ENCODE results near the gene MPZL1.

The MPZL1 gene

DNA sequence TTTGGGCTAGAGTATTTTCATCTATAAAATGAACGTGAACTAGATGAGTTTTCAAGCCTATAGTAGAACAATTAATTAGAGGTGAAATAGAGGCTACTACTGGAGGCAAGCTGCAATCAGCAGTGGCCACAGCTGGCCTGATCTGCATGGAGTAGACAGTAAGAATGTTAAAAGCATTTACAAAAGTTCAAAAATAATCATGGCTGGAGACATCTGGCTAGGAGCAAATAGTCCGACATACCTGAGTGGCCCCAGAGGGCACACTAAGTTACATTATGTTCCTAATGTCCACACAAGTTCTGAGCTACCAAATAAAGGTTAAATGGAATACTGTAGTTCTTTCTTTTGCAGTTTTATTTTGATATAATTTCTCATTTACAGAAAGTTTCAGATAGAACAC is 28.0 kb downstream of the MPZL1 start:
- no peak for DNase-seq

DNA sequence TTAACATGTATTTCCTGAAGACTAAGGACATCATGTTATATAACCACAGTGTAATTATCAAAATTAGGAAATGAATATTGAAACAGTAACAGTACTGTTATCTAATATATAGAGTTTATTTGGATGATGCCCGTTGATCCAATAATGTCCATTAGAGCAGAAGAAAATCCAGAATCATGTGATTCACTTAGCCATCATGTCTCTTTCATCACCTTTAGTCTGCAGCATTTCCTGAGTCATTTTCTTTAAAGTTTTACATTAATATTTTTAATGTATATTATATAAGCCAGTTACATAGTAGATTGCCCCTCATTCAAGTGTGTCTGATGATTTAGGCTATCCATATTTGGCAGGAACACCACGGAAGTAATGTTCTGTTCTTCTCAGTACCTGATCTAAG is 28.9 kb downstream of the MPZL1 start:
- no peak for DNase-seq

DNA sequence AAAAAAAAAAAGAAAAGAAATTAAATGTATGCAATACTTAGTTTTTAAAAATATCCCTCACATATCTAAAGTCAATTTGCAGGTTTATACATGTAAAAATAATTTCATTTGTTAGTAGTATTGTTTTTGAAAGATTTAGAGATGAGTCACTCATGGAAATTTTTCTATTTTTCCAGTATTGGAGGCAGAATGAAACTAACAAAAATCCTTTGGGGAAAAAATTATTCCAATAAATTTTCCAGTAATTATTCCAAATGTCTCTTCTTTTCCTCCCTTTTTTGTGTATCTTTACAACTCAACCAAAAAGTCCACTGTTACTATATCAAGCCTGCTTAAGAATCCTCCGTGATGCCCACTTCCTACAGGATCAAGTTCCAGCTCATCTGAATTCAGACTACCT is 29.9 kb downstream of the MPZL1 start:
- no peak for DNase-seq

GRCh38 chr1:167752219-167752985 is 30.6 kb downstream of the MPZL1 start:
- no peak for DNase-seq

DNA sequence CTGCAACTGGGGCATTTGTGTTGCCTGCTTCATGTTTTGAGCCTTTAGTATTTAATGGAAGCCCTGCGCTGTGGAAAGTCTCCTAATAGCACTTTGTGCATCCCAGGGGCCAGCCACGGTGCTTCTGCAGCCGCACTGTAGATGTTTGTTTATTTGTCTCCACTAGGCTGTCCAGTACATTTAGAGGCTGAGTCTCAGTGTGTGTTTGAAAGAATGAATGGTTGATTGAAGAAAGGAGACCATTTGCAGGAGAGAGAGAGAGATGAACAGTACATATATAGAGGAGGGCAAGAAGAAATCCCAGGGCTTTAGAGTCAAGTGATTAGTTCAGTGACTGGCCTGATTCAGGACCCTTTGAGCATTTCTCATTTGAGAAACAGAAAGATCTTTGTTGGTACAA is 33.9 kb downstream of the MPZL1 start:
- DNase-seq = no peak

DNA sequence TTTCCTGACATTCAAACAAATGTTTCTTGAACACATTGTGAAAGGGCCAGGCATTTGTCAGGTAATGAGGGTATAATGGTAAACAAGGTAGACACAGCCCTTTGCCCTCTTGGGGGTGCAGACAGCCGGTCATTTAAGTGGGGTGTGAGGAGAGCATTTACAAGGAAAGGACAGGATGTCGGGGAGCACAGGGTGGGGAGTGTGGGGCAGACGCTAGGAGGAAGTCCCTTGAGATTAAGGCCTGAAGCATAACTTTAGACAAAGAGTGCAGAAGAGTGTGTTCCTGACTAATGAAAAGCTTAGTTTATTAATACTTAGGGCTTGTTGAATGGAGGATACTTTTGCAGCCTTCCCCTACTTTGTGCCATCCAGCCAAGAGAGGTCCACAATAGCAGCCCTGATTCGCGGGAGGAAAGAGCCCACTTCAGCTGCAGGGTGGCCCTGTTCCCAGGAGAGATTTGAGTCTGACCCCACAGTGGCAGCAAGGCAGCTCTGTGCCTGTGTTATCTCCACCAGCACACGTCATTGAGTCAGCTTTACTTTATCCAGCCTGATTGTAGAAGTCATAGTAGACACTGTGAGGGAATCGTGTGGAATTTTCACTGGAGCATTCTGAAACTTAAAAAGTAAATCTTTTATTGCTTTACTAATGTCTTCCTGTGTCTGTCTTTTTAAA is 35.1 kb downstream of the MPZL1 start:
- DNase-seq = no peak

DNA sequence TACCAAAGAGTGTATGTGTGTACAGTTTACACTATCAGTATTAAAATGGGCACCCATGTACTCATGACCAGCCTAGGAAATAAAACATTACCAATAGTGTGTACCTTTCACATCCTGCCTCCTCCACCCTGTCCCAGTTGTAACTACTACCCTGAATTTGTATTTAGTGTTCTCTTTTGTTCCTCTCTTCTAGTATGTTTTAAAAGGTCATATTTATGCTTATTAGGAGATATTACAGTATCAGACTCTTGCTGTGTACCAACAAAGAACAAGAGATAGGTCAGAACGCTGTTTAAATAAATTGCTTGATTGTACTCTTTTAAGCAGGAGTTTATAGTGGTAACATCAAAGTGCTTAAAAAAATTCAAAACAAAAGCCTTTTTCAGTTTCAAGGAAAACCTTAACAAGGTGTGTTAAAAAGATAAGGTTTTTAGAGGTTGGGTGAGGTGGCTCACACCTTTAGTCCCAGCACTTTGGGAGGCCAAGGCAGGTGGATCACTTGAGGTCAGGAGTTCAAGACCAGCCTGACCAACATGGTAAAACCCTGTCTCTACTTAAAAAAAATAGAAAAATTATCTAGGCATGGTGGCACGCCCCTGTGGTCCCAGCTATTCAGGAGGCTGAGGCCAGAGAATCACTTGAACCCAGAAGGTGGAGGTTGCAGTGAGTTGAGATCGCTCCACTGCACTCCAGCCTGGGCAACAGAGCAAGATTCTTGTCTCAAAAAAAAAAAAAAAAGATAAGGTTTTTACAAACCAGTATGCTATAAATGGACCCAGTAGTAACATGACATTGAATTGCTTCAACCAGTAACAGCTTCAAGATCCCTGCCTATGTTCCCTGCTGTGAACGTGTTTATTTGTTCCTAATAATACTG is 35.9 kb downstream of the MPZL1 start:
- no peak for DNase-seq

DNA sequence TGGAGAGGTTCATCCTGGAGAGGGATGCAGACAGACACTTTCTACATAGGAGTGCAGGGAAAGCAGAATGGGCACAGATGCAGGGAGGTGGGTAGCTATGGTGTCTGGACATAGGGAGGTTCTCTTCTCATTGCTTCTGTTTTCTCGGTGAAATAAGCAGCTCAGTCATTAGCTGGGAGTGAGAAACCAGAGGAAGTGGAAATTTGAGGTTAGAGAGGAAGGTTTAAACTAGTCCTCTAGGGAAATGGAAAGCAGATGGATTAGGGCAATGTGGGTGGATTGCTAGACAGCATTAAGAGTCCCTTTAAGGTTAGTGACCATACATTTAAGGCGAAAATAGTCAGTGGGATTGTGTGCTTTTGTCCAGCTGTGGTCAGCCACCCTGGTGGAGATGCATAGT is 39.6 kb downstream of the MPZL1 start:
- DNase-seq = no peak

DNA sequence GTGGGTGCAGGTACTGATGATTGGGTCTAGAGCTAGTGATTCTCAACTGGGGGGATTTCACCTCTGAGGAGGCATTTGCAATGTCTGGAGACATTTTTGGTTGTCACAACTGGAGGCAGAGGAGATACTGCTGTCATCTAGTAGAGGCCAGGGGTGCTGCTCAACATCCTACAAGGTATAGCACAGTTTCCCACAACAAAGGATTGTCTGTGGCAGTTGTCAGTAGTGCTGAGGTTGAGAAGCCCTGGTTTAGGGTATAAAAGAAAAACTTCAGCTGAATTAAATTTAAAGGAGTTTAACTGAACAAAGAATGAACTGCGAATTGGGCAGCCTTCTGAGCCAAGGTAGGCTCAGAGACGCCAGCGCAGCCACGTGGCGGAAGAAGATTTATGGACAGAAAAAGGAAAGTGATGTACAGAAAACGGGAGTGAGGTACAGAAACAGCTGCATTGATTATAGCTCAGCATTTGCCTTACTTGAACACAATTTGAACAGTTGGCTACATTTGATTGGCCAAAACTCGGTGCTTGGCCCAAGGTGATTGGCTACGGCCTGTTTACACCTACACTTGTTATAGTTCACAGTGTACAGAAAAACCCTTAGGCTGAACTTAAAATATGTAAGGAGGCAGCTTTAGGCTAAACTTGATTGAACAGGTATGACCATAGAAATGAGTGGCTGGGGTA is 40.4 kb downstream of the MPZL1 start:
- no peak for DNase-seq

- DNase-seq = no peak
Observed at GRCh38 chr1:167763525-167764220, 41.9 kb downstream of the MPZL1 start.

DNA sequence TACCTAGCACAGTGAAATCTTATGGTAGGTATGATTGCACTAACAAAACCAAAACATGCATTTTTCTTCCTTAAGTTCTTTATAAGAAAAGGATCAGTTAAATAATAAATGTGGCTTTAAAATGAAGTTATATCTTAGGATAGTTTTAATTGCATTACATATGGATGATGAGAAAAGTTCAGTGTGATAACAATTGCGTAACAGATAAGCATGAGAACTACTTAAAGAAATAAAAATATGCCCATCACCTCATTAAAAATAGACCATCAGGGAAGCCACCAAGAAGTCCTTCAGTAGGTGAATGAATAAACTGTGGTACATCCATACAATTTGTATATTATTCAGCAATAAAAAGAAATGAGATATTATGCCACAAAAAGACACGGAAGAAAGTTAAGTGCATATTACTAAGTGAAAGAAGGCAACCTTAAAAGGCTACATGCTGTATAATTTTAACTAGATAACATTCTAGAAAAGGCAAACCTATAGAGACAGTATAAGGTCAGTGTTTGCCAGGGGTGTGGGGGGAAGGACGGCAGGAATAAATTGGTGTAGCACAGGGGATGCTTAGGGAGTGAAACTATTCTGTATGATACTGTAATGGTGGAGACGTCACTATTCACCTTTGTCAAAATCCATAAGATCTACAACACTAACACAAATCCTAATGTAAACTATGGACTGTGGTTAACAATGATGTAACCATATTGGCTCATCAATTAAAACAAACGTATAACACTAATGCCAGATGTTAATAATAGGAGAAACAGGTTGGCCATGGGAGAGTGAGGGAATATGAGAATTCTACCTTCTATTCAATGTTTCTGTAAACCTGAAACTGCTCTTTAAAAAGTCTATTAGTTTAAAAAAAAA is 42.9 kb downstream of the MPZL1 start:
- no peak for DNase-seq

DNA sequence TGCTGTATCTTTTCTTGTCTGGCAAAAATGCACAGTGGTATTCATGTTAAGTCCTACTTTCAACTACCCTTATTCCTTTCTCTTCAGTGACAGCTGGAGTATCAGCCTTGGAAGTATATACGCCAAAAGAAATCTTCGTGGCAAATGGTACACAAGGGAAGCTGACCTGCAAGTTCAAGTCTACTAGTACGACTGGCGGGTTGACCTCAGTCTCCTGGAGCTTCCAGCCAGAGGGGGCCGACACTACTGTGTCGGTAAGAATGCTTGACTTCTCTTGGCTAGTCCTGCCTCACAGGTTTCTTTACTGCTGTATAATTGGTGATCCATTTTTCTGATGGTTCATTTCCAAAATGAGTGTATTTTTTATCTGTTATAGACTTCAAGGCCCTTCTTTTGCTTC is 43.7 kb downstream of the MPZL1 start:
- DNase-seq = no peak

DNA sequence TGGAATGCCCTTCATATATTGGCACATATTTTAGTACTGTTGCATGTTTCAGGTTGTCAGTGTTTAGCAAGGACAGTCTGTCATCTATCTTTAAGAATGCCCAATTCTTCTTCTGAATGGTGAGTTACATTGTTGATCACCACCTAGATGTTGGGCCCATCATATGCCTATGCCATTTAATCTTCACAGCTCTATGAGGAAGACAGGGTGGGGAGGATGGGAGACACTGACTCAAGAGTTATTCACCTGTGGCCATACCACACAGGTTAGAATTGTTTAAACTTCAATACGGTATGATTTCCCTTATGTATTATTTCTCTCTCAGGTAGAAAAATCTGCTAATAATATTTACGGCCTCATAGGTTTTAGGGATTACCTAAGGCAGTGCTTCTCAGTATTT is 44.8 kb downstream of the MPZL1 start:
- DNase-seq = no peak

GRCh38 chr1:167767761-167768160 is 46.0 kb downstream of the MPZL1 start:
- DNase-seq = no peak

DNA sequence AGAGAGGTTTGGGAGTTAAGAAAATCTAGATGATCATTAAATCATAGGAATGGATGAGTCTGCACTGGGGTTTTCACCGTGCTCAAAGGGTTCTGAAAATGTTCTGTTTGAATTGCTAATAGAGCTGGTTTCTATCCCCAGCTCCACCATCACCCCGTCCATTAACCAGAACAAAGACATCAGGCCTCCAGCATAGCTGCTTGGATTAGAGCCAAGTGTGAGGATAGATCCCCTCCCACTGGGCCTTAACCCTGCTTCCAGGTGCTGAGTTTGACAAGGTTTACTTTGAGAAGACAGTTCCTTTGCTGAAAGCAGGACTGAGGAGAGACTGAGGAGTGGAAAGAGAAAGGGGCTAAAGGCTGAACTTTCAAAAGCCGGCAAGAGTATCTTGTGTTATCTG is 48.3 kb downstream of the MPZL1 start:
- no peak for DNase-seq

GRCh38 chr1:167772436-167772835 is 50.7 kb downstream of the MPZL1 start:
- DNase-seq = no peak

DNA sequence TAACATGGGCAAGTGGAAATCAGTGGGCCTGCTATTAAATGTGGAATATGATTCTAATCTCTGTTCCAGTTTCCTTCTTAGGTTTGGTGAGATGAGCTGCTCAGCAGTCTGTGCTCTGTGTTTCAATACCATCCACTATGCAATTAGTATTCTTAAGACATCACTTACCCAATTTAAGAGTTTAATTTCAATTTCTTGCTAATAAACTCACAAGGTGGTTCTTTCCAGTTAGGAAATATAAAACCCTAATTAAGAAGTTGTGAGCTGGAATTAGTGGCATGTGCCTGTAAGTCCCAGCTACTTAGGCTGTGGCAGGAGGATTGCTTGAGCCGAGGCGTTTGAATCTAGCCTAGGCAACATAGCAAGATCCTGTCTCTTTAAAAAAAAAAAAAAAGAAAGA is 51.7 kb downstream of the MPZL1 start:
- no peak for DNase-seq

DNA sequence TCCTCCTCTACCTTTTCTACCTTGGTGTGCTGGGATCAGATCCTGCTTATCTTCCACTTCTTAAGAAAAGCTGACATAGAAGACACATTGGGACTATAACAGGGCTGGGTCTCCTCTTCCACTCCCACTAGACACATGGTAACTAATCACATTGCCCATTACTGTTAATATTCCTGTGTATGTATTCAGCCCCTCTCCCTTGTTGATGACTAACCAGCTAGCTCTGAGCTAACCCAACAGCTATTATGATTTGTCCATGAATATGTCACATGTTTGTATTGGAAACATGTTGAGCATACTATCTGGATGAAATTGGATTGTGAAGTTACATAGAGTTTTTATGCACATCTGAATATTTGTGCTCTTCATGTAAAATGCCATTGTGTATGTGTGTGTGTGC is 52.9 kb downstream of the MPZL1 start:
- DNase-seq = no peak

GRCh38 chr1:167775178-167775577 is 53.4 kb downstream of the MPZL1 start:
- DNase-seq = no peak

- DNase-seq = no peak
Observed at GRCh38 chr1:167776151-167776550, 54.4 kb downstream of the MPZL1 start.
